ENCODE data around the gene OSM.
A peak's percentile ranks its signal among the peaks of the same experiment; 100 is the strongest.

The OSM gene

GRCh38 chr22:30263883-30264282 is 2.8 kb downstream of the OSM start:
- no peak for DNase-seq (ENCODE audit: low read depth)

GRCh38 chr22:30262917-30263741 is 3.5 kb downstream of the OSM start:
- peak; percentile 76 for DNase-seq (ENCODE audit: low read depth)

GRCh38 chr22:30262112-30262511 is 4.5 kb downstream of the OSM start:
- no peak for DNase-seq (ENCODE audit: low read depth)

GRCh38 chr22:30261134-30261533 is 5.5 kb downstream of the OSM start:
- DNase-seq (ENCODE audit: low read depth): no peak

- DNase-seq (ENCODE audit: low read depth): no peak
Observed at GRCh38 chr22:30260682-30261081, 6.0 kb downstream of the OSM start.

- no peak for DNase-seq (ENCODE audit: low read depth)
Observed at GRCh38 chr22:30260276-30260675, 6.4 kb downstream of the OSM start.

- DNase-seq (ENCODE audit: low read depth): no peak
Observed at GRCh38 chr22:30254314-30254713, 12.3 kb downstream of the OSM start.

- no peak for DNase-seq (ENCODE audit: low read depth)
Observed at GRCh38 chr22:30253205-30253852, 13.3 kb downstream of the OSM start.

- DNase-seq (ENCODE audit: low read depth): no peak
Observed at GRCh38 chr22:30252411-30253204, 14.0 kb downstream of the OSM start.

GRCh38 chr22:30251711-30252110 is 14.9 kb downstream of the OSM start:
- DNase-seq (ENCODE audit: low read depth): no peak

- DNase-seq (ENCODE audit: low read depth): no peak
Observed at GRCh38 chr22:30250661-30251267, 15.9 kb downstream of the OSM start.

- no peak for DNase-seq (ENCODE audit: low read depth)
Observed at GRCh38 chr22:30250039-30250565, 16.5 kb downstream of the OSM start.

GRCh38 chr22:30249049-30250038 is 17.3 kb downstream of the OSM start:
- no peak for DNase-seq (ENCODE audit: low read depth)

- no peak for DNase-seq (ENCODE audit: low read depth)
Observed at GRCh38 chr22:30248484-30248883, 18.2 kb downstream of the OSM start.

GRCh38 chr22:30247974-30248373 is 18.7 kb downstream of the OSM start:
- no peak for DNase-seq (ENCODE audit: low read depth)

GRCh38 chr22:30247561-30247960 is 19.1 kb downstream of the OSM start:
- DNase-seq (ENCODE audit: low read depth): no peak

- DNase-seq (ENCODE audit: low read depth): no peak
Observed at GRCh38 chr22:30246814-30247376, 19.8 kb downstream of the OSM start.

- DNase-seq (ENCODE audit: low read depth): peak; percentile 33
Observed at GRCh38 chr22:30245985-30246813, 20.5 kb downstream of the OSM start, which contains the start of gene LIF. Gene LIF (minus strand): TSS chr22:30246759. CDS start chr22:30246695, 64 bp downstream.

- DNase-seq (ENCODE audit: low read depth): no peak
Observed at GRCh38 chr22:30245181-30245984, 21.3 kb downstream of the OSM start.

Data from activated gamma-delta T cell treated with anti-CD3 and anti-CD28 coated beads, Interleukin-2, amount 50 U/mL, for 16 hours (primary cell).